A204.1 (cell line): ENCODE data around the gene MYMK.

ENCODE experiments used
- FAIRE-seq: peaks from 2 replicates; lab custom pipeline; 2012; peaks lifted over from hg19 to GRCh38; lab: Jason Lieb, UNC

MYMK gene

GRCh38 chr9:133483611-133484010 lies 41.1 kb downstream of the MYMK start:
- no peak for FAIRE-seq

GRCh38 chr9:133478851-133479711 lies 45.7 kb downstream of the MYMK start, which contains the start of gene SLC2A6:
Gene SLC2A6, minus strand, starts transcription at chr9:133479099. Its CDS starts 40 bp downstream, at chr9:133479059.
- no peak for FAIRE-seq

- no peak for FAIRE-seq
Observed at GRCh38 chr9:133477992-133478850, 46.5 kb downstream of the MYMK start.

- no peak for FAIRE-seq
Observed at GRCh38 chr9:133477461-133477860, 47.3 kb downstream of the MYMK start.

- no peak for FAIRE-seq
Observed at GRCh38 chr9:133476941-133477340, 47.8 kb downstream of the MYMK start.

- no peak for FAIRE-seq
Observed at GRCh38 chr9:133476036-133476931, 48.5 kb downstream of the MYMK start.

- no peak for FAIRE-seq
Observed at GRCh38 chr9:133475292-133476012, 49.3 kb downstream of the MYMK start.

GRCh38 chr9:133474853-133475252 lies 49.9 kb downstream of the MYMK start:
- FAIRE-seq = no peak

- no peak for FAIRE-seq
Observed at GRCh38 chr9:133474215-133474614, 50.5 kb downstream of the MYMK start.

GRCh38 chr9:133473743-133474142 lies 51.0 kb downstream of the MYMK start:
- FAIRE-seq = no peak

- FAIRE-seq = no peak
Observed at GRCh38 chr9:133472753-133473378, 51.9 kb downstream of the MYMK start.

- no peak for FAIRE-seq
Observed at GRCh38 chr9:133472277-133472645, 52.5 kb downstream of the MYMK start.

GRCh38 chr9:133471551-133472276 lies 53.0 kb downstream of the MYMK start:
- FAIRE-seq = no peak

- FAIRE-seq = no peak
Observed at GRCh38 chr9:133470988-133471387, 53.8 kb downstream of the MYMK start.

- FAIRE-seq = no peak
Observed at GRCh38 chr9:133470427-133470924, 54.3 kb downstream of the MYMK start.

- no peak for FAIRE-seq
Observed at GRCh38 chr9:133468777-133469421, 55.9 kb downstream of the MYMK start.

- no peak for FAIRE-seq
Observed at GRCh38 chr9:133468374-133468773, 56.4 kb downstream of the MYMK start.

GRCh38 chr9:133467101-133467500 lies 57.7 kb downstream of the MYMK start:
- no peak for FAIRE-seq

GRCh38 chr9:133465984-133466383 lies 58.8 kb downstream of the MYMK start:
- FAIRE-seq = no peak

GRCh38 chr9:133464638-133465037 lies 60.1 kb downstream of the MYMK start:
- no peak for FAIRE-seq
